HEK293 (cell line): ENCODE data around the gene CCDC85B.

Experiments
- CTCF ChIA-PET: fragments of 350-600 bp; formaldehyde crosslinking; extraction: SDS; loops from one replicate; lab custom pipeline; 2021; ENCODE audit warnings: antibody characterized with exemption; lab: Yijun Ruan, JAX
- POLR2A ChIA-PET: fragments of 300-600 bp; formaldehyde crosslinking; extraction: SDS; loops from one replicate; lab custom pipeline; 2020; ENCODE audit warnings: antibody characterized with exemption, inconsistent platforms; lab: Yijun Ruan, JAX
- H3K27ac ChIP-seq: fragments of 200-500 bp; sonication (Bioruptor generic); 2 replicates; pipeline ENCODE4 v1.5.1; 2014; ENCODE audit warnings: low read depth, low read length, control low read depth, inconsistent platforms; ENCODE audit errors: extremely low read depth
- H3K36me3 ChIP-seq, 2 experiments: fragments of 200-500 bp in 1 of 2; sonication (Bioruptor generic) in 1 of 2; 1 replicate in 1 of 2; 2 replicates in 1 of 2; pipeline ENCODE4 v1.5.1; 2014 to 2017; ENCODE audit warnings: inconsistent platforms in 2 of 2, low read length in 2 of 2; ENCODE audit not compliant: control insufficient read depth in 2 of 2, insufficient read depth in 1 of 2
- H3K4me1 ChIP-seq: fragments of 200-500 bp; sonication (Bioruptor generic); 2 replicates; pipeline ENCODE4 v1.5.1; 2014; ENCODE audit warnings: mild to moderate bottlenecking, low read length, inconsistent platforms; ENCODE audit not compliant: control insufficient read depth, insufficient read depth
- H3K4me3 ChIP-seq: 2 replicates; pipeline ENCODE4 v1.5.1; 2011; ENCODE audit warnings: low read depth, mild to moderate bottlenecking, control low read depth, low read length, moderate library complexity
- H3K9me3 ChIP-seq: fragments of 200-500 bp; sonication (Bioruptor generic); 2 replicates; pipeline ENCODE4 v1.5.1; 2014; ENCODE audit warnings: low read depth, low read length, inconsistent platforms; ENCODE audit not compliant: control insufficient read depth, insufficient read depth
- KLF8 ChIP-seq: fragments of 450-650 bp; formaldehyde crosslinking; IDR thresholded peaks from 2 replicates; pipeline ENCODE4 v1.5.1; 2016; ENCODE audit warnings: missing biosample characterization, missing genetic modification characterization
- KLF9 ChIP-seq: fragments of 450-650 bp; formaldehyde crosslinking; IDR thresholded peaks from 2 replicates; pipeline ENCODE4 v1.5.1; 2016; ENCODE audit warnings: missing biosample characterization, missing genetic modification characterization, low read depth
- PRDM1 ChIP-seq: fragments of 450-650 bp; formaldehyde crosslinking; IDR thresholded peaks from 2 replicates; pipeline ENCODE4; 2016; ENCODE audit warnings: missing biosample characterization, missing genetic modification characterization
- SCRT1 ChIP-seq: fragments of 450-650 bp; formaldehyde crosslinking; IDR thresholded peaks from 2 replicates; pipeline ENCODE4 v1.5.1; 2016; ENCODE audit warnings: missing biosample characterization, missing genetic modification characterization, borderline replicate concordance
- SP2 ChIP-seq: fragments of 450-650 bp; formaldehyde crosslinking; IDR thresholded peaks from 2 replicates; pipeline ENCODE4 v1.5.1; 2016; ENCODE audit warnings: missing biosample characterization, missing genetic modification characterization
- ZBTB17 ChIP-seq: fragments of 450-650 bp; formaldehyde crosslinking; IDR thresholded peaks from 2 replicates; pipeline ENCODE4 v1.5.1; 2016; ENCODE audit warnings: missing biosample characterization, missing genetic modification characterization
- ZBTB21 ChIP-seq: fragments of 450-650 bp; formaldehyde crosslinking; IDR thresholded peaks from 2 replicates; pipeline ENCODE4 v1.5.1; 2017; ENCODE audit warnings: missing biosample characterization, missing genetic modification characterization
- ZBTB48 ChIP-seq: fragments of 450-650 bp; formaldehyde crosslinking; IDR thresholded peaks from 2 replicates; pipeline ENCODE4 v1.5.1; 2016; ENCODE audit warnings: missing biosample characterization, missing genetic modification characterization
- ZFP69B ChIP-seq: fragments of 450-650 bp; formaldehyde crosslinking; IDR thresholded peaks from 2 replicates; pipeline ENCODE4 v1.5.1; 2016; ENCODE audit warnings: missing biosample characterization, missing genetic modification characterization
- ZNF138 ChIP-seq: fragments of 450-650 bp; formaldehyde crosslinking; IDR thresholded peaks from 2 replicates; pipeline ENCODE4 v1.5.1; 2016; ENCODE audit warnings: missing biosample characterization, missing genetic modification characterization, borderline replicate concordance
- ZNF473 ChIP-seq: fragments of 450-650 bp; formaldehyde crosslinking; IDR thresholded peaks from 2 replicates; pipeline ENCODE4 v1.5.1; 2017; ENCODE audit warnings: missing biosample characterization, missing genetic modification characterization
- ZNF677 ChIP-seq: fragments of 450-650 bp; IDR thresholded peaks from 2 replicates; pipeline ENCODE4 v1.5.0; 2018; ENCODE audit warnings: missing biosample characterization, mild to moderate bottlenecking, missing genetic modification characterization, moderate library complexity
- ZNF785 ChIP-seq: fragments of 450-650 bp; formaldehyde crosslinking; IDR thresholded peaks from 2 replicates; pipeline ENCODE4 v1.5.1; 2016; ENCODE audit warnings: missing biosample characterization, missing genetic modification characterization
- ZNF830 ChIP-seq: fragments of 450-650 bp; IDR thresholded peaks from 2 replicates; pipeline ENCODE4 v1.5.0; 2018; ENCODE audit warnings: missing biosample characterization, missing genetic modification characterization, low read depth, mild to moderate bottlenecking, moderate library complexity
- ZNF837 ChIP-seq: fragments of 450-650 bp; formaldehyde crosslinking; IDR thresholded peaks from 2 replicates; pipeline ENCODE4 v1.5.1; 2016; ENCODE audit warnings: missing biosample characterization, missing genetic modification characterization
- TF ChIP-seq, protein P1 (sequence below): fragments of 450-650 bp; formaldehyde crosslinking; conservative IDR thresholded peaks from 2 replicates; pipeline ENCODE4 v1.5.1; 2016; ENCODE audit warnings: low read depth, missing biosample characterization, missing genetic modification characterization
- TF ChIP-seq, protein P2 (sequence below): fragments of 450-650 bp; formaldehyde crosslinking; IDR thresholded peaks from 2 replicates; pipeline ENCODE4 v1.5.0; 2017; ENCODE audit warnings: missing biosample characterization, missing genetic modification characterization, borderline replicate concordance
- TF ChIP-seq, protein P3 (sequence below): fragments of 450-650 bp; formaldehyde crosslinking; IDR thresholded peaks from 2 replicates; pipeline ENCODE4 v1.5.1; 2017; ENCODE audit warnings: missing biosample characterization, missing genetic modification characterization

The CCDC85B gene

DNA sequence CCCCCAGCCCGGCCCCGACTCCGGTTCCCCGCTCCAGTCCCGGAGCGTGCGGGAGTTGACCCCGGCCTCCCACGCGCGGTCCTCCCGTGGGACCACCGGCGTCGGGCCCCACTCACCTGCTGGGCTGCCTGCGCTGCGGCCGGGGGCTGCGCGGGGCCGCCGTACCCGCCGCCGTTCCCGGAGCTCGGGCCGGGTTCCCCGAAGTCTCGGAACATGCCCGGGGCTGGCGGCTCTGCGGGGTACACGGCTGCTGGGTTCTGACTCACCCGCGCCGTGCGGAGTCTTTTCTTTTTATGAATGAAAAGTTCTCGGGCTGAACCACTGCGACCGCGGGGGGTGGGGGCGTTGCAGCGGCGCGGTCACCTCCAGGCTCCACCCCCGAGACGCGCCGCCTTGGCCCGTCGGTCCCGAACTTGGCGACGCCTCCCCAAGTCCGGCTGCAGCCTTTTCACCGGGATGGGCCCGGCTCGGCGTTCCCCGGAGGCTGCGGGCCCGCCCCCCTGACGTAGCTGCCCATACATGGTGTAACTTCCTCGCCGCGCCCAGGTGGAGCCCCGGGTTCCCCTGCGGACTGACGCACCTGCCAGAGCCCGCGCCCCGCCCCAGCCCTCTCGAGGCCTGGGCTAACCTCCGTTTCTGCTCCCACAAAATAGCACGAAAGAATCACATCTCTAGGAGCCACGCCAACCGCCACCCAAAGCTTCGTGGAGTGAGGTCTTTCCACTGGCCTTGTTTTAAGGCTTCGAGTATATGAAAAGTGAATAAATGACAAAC, 9.8 kb downstream of the CCDC85B start, which contains the start of gene FOSL1 (continued):
- TF ChIP-seq, protein P1, sequence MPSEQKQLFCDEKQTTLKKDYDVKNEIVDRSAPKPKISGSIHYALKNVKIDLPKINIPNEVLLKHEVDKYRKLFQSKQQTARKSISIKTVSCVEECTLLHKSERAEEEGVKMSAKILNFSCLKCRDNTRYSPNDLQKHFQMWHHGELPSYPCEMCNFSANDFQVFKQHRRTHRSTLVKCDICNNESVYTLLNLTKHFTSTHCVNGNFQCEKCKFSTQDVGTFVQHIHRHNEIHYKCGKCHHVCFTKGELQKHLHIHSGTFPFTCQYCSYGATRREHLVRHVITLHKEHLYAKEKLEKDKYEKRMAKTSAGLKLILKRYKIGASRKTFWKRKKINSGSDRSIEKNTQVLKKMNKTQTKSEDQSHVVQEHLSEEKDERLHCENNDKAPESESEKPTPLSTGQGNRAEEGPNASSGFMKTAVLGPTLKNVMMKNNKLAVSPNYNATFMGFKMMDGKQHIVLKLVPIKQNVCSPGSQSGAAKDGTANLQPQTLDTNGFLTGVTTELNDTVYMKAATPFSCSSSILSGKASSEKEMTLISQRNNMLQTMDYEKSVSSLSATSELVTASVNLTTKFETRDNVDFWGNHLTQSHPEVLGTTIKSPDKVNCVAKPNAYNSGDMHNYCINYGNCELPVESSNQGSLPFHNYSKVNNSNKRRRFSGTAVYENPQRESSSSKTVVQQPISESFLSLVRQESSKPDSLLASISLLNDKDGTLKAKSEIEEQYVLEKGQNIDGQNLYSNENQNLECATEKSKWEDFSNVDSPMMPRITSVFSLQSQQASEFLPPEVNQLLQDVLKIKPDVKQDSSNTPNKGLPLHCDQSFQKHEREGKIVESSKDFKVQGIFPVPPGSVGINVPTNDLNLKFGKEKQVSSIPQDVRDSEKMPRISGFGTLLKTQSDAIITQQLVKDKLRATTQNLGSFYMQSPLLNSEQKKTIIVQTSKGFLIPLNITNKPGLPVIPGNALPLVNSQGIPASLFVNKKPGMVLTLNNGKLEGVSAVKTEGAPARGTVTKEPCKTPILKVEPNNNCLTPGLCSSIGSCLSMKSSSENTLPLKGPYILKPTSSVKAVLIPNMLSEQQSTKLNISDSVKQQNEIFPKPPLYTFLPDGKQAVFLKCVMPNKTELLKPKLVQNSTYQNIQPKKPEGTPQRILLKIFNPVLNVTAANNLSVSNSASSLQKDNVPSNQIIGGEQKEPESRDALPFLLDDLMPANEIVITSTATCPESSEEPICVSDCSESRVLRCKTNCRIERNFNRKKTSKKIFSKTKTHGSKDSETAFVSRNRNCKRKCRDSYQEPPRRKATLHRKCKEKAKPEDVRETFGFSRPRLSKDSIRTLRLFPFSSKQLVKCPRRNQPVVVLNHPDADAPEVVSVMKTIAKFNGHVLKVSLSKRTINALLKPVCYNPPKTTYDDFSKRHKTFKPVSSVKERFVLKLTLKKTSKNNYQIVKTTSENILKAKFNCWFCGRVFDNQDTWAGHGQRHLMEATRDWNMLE (tag by site-specific recombination) = no peak
- TF ChIP-seq ZBTB17 (tag by site-specific recombination) (peak; percentile 90), ZBTB21 (0 out of 2 replicates have a peak, but pooled peaks have one; percentile 29), ZNF138 (tag by site-specific recombination) (no peak), ZFP69B (peak; percentile 89), KLF8 (peak; percentile 75; the same call in 1 of the 2 replicates), SP2 (tag by site-specific recombination) (peak; percentile 88), ZNF785 (tag by site-specific recombination) (no peak), KLF9 (tag by site-specific recombination) (peak; percentile 80)
- TF ChIP-seq, protein P2, sequence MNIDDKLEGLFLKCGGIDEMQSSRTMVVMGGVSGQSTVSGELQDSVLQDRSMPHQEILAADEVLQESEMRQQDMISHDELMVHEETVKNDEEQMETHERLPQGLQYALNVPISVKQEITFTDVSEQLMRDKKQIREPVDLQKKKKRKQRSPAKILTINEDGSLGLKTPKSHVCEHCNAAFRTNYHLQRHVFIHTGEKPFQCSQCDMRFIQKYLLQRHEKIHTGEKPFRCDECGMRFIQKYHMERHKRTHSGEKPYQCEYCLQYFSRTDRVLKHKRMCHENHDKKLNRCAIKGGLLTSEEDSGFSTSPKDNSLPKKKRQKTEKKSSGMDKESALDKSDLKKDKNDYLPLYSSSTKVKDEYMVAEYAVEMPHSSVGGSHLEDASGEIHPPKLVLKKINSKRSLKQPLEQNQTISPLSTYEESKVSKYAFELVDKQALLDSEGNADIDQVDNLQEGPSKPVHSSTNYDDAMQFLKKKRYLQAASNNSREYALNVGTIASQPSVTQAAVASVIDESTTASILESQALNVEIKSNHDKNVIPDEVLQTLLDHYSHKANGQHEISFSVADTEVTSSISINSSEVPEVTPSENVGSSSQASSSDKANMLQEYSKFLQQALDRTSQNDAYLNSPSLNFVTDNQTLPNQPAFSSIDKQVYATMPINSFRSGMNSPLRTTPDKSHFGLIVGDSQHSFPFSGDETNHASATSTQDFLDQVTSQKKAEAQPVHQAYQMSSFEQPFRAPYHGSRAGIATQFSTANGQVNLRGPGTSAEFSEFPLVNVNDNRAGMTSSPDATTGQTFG (tag by site-specific recombination) = no peak
- TF ChIP-seq, protein P3, sequence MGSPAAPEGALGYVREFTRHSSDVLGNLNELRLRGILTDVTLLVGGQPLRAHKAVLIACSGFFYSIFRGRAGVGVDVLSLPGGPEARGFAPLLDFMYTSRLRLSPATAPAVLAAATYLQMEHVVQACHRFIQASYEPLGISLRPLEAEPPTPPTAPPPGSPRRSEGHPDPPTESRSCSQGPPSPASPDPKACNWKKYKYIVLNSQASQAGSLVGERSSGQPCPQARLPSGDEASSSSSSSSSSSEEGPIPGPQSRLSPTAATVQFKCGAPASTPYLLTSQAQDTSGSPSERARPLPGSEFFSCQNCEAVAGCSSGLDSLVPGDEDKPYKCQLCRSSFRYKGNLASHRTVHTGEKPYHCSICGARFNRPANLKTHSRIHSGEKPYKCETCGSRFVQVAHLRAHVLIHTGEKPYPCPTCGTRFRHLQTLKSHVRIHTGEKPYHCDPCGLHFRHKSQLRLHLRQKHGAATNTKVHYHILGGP (tag by site-specific recombination) = no peak
- TF ChIP-seq, all 188 proteins: peak for 30

DNA sequence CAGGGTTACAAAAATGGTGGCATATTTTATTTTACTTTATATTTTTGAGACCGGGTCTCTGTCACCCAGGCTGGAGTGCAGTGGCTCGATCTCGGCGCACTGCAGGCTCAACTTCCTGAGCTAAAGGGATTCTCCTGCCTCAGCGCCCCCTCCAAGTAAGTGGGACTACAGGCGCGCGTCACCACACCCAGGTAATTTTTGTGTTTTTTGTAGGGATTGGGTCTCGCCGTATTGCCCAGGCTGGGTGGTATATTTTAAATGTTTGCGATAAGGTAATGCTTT, 10.4 kb downstream of the CCDC85B start:
- no peaks in the 10 kb centered on the region for H3K9me3 ChIP-seq
- POLR2A ChIA-PET = interaction anchor here (0.7 to 4.9 kb wide), 5 partner anchors 11 to 43 kb away, joined by 3 to 74 read pairs (median 5); partner anchors contain the start of genes CCDC85B and FIBP
- CTCF ChIA-PET = interaction anchor here (0.6 to 3.8 kb wide), 6 partner anchors 11 to 302 kb away, joined by 4 to 40 read pairs (median 6); partner anchors contain the start of genes CCDC85B and FIBP
- no peak for TF ChIP-seq PRDM1 (tag by site-specific recombination)
- no peak for TF ChIP-seq ZNF837 (tag by site-specific recombination)
- no peak for TF ChIP-seq ZBTB48
- TF ChIP-seq ZNF830 (tag by site-specific recombination) = no peak
- no peak for TF ChIP-seq KLF8
- no peak for TF ChIP-seq ZNF473 (tag by site-specific recombination)
- TF ChIP-seq SCRT1 (tag by site-specific recombination) = no peak
- TF ChIP-seq ZNF677 (tag by site-specific recombination) = no peak
- peaks cover 0 to 3% of the 10 kb centered on the region in 2 experiments; a peak in 1 of 3 replicates for H3K36me3 ChIP-seq
- H3K27ac ChIP-seq = no peak overlapping the region
- H3K4me1 ChIP-seq = no peaks in the 10 kb centered on the region
- H3K4me3 ChIP-seq = no peak overlapping the region
